T-helper 2 cell treated with Interferon-gamma antibody and Interleukin-4, amounts not matched to agents 5 μg/mL and 100 μg/mL, for 36 hours (primary cell): ENCODE measurements around the gene MTG2.

ENCODE experiments used
- DNase-seq: peaks from one replicate; pipeline ENCODE4 v3.0.0; 2021; ENCODE audit warnings: low spot score
- H3K27ac Mint-ChIP-seq: one replicate; pipeline ENCODE4 v1.8.0; 2021; ENCODE audit warnings: mild to moderate bottlenecking, mixed read lengths
- H3K27me3 Mint-ChIP-seq: one replicate; pipeline ENCODE4 v1.8.0; 2021; ENCODE audit warnings: low read depth, mixed read lengths
- H3K36me3 Mint-ChIP-seq: one replicate; pipeline ENCODE4 v1.8.0; 2021; ENCODE audit warnings: low read depth, mixed read lengths
- H3K4me1 Mint-ChIP-seq: one replicate; pipeline ENCODE4 v1.8.0; 2021; ENCODE audit warnings: low read depth, mixed read lengths
- H3K4me3 Mint-ChIP-seq: one replicate; pipeline ENCODE4 v1.8.0; 2022; ENCODE audit warnings: mild to moderate bottlenecking, moderate library complexity, mixed read lengths
- H3K9me3 Mint-ChIP-seq: one replicate; pipeline ENCODE4 v1.8.0; 2021; ENCODE audit warnings: mixed read lengths

MTG2 gene

GRCh38 chr20:62225820-62226635 is 43.2 kb downstream of the MTG2 start:
- Mint-ChIP-seq H3K27me3 (peaks cover 6% of the 10 kb centered on the region), H3K9me3 (no peaks in the 10 kb centered on the region), H3K27ac (no peak overlapping the region), H3K4me3 (no peak overlapping the region), H3K4me1 (no peaks in the 10 kb centered on the region), H3K36me3 (no peaks in the 10 kb centered on the region)
- DNase-seq, result no peak

DNA sequence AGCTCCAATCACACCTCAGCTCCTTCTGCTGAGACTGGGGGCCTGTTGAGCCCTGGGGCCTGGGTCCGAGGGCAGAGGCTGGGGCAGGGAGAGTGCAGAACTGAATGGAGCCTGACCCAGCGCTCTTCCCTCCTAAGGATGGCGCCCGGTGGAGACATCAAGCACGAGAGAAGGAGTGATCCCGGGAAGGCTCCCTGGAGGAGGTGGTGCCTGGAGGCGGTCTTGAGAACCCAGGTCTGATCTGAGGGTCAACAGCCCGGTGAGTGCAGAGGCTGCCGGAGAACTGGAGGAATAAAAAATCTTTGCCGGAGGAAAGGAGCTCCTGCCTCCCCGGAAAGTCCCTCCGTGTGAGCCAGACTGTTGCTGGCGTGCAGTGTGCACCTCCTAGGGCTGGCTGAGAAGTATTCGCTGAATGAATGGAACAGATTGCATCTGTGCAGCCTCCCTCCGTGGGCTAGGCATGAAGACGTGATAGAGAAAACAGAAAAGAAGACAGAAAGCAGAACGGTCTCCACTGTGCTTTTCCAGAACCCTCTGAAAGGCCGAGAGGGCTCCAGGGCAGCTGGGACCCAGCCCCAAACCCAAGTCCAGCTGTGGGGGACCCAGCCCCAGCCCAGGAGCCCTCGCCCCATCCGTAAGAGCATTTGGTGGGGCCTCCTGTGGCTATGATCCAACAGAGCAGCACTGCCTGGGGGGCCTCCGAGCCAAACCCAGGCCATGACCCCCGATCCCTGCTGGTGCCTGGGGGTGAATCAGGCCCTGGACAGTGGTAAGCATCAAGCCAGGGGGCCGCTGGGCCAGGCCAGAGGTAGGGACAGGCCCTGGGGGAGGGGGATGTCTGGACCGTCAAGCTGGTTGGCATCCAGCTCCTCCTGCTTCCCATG is 44.1 kb downstream of the MTG2 start:
- no peak for DNase-seq
- H3K9me3 Mint-ChIP-seq, result no peaks in the 10 kb centered on the region
- H3K4me1 Mint-ChIP-seq, result no peaks in the 10 kb centered on the region
- no peaks in the 10 kb centered on the region for H3K36me3 Mint-ChIP-seq
- H3K27me3 Mint-ChIP-seq, result no peaks in the 10 kb centered on the region
- H3K4me3 Mint-ChIP-seq, result no peak overlapping the region
- H3K27ac Mint-ChIP-seq, result no peak overlapping the region

DNA sequence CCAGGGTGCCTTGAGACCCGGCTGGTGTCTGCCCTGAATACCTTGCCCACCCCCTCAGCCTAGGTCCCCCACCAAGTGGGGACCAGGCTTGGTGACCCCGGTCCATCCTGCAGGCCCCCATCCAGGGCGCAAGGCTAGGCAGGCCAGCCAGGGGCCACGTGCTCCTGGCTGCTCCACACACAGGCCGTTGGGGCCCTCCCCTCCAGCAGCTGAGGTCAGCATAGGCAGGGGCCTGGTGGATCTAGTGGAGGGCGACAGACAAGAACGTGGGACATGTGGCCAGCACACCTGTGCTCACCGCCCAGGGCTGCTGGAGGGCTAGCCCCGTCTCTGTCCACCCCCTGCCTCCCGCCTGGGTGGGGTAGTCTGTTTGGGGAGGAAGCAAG is 44.8 kb downstream of the MTG2 start:
- Mint-ChIP-seq H3K36me3 (no peaks in the 10 kb centered on the region), H3K27ac (no peak overlapping the region), H3K27me3 (no peaks in the 10 kb centered on the region), H3K9me3 (no peaks in the 10 kb centered on the region), H3K4me1 (no peaks in the 10 kb centered on the region), H3K4me3 (no peak overlapping the region)
- DNase-seq, result no peak

DNA sequence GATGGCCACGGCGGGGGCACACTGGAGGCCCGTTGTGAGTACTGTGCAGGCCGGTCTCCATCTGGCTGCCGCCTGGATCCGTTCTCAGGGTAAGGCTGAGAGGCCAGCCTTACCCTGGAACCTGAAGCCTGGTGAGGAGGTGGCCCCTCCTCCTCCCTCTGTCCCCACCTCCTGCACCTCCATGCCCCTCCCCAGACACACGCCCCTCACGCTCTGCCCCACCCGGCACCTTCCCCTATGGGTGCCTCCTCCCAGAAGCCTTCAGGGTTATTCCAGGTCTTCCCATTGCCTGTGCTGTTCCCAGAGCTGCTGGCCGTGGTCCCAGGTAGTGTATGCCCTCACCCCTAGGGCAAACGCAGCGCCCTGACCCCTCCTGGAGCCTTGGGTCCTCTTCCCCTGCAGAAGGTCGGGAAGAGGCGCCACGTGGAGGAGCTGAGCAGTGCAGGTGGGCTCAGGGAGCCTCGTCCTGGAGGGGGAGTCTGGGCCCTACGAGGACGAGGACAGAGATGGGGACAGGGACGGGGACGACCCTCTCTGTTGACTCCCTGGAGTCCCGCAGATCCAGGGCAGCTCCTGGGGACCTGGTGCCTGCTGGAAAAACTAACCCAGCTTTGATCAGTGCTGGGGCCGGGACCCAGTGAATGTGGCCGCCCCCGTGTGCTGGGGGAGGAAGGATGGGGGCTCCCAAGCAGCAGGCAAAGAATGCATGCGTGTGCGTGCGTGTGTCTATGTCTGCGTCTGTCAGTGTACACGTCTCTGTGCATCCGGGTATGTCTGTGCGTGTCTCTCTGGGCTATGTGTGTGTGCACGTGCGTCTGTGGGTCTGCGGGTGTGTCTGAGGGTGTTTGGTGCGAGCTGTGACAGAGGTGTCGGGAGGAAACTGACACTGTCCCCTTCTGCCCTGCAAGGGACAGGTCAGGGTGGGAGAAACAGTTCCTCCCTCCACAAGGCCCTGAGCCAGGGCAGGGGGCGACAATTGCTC is 45.4 kb downstream of the MTG2 start:
- Mint-ChIP-seq H3K4me3 (no peak overlapping the region), H3K9me3 (no peaks in the 10 kb centered on the region), H3K4me1 (no peaks in the 10 kb centered on the region), H3K36me3 (no peaks in the 10 kb centered on the region), H3K27ac (no peak overlapping the region), H3K27me3 (no peaks in the 10 kb centered on the region)
- no peak for DNase-seq

DNA sequence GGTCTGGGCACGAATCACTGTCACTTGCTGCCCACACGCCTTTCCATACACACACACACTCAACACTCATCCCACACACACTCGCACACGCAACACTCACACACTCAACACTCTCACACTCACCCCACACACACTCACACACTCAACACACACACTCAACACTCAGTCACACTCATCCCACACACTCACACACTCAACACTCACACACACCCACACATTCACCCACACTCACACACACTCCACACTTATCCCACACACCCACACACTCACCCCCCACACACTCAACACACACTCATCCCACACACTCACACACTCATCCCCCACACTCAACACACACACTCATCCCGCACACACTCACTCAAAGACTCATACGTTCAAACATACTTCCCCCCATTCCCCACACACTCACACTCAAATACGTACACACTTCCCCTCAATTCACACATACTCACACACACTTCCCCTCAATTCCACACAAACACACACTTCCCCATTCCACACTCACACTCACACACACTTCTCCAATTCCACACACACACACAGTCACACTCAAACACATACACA is 46.2 kb downstream of the MTG2 start:
- Mint-ChIP-seq H3K36me3 (no peaks in the 10 kb centered on the region), H3K9me3 (no peaks in the 10 kb centered on the region), H3K27ac (no peak overlapping the region), H3K27me3 (no peaks in the 10 kb centered on the region), H3K4me1 (no peaks in the 10 kb centered on the region), H3K4me3 (no peak overlapping the region)
- DNase-seq, result no peak

- no peaks in the 10 kb centered on the region for H3K4me1 Mint-ChIP-seq
- no peak overlapping the region for H3K27ac Mint-ChIP-seq
- no peaks in the 10 kb centered on the region for H3K9me3 Mint-ChIP-seq
- no peak overlapping the region for H3K4me3 Mint-ChIP-seq
- no peak for DNase-seq
- H3K27me3 Mint-ChIP-seq, result no peaks in the 10 kb centered on the region
- H3K36me3 Mint-ChIP-seq, result no peaks in the 10 kb centered on the region
Measured at GRCh38 chr20:62229667-62230066, 46.8 kb downstream of the MTG2 start.

GRCh38 chr20:62230276-62230675 is 47.4 kb downstream of the MTG2 start:
- no peaks in the 10 kb centered on the region for H3K36me3 Mint-ChIP-seq
- H3K9me3 Mint-ChIP-seq, result no peaks in the 10 kb centered on the region
- H3K4me3 Mint-ChIP-seq, result no peak overlapping the region
- no peak for DNase-seq
- H3K27ac Mint-ChIP-seq, result no peak overlapping the region
- H3K4me1 Mint-ChIP-seq, result no peaks in the 10 kb centered on the region
- H3K27me3 Mint-ChIP-seq, result no peaks in the 10 kb centered on the region

- Mint-ChIP-seq H3K27me3 (no peaks in the 10 kb centered on the region), H3K4me1 (no peaks in the 10 kb centered on the region), H3K9me3 (no peaks in the 10 kb centered on the region), H3K4me3 (no peak overlapping the region), H3K36me3 (no peaks in the 10 kb centered on the region), H3K27ac (no peak overlapping the region)
- no peak for DNase-seq
Measured at GRCh38 chr20:62230696-62231095, 47.9 kb downstream of the MTG2 start.

DNA sequence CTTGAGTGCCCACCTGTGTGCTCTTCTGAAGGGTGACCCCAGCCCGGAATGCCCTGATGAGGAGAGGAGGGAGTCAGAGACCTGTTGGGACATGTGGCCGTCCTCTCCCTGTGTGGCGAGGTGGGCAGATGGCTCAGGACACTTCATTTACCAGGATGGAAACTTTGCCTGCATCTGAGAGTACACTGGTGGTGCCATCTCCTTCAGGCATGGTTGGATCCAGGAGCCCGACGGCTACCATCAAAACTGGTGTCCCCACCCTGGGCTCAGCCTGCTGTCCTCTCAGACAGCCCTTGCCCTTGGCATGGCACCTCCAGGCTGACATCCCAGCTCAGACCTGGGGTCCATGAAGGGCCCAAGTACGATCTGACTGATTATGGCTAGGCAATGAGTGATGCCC is 48.5 kb downstream of the MTG2 start:
- no peak overlapping the region for H3K4me3 Mint-ChIP-seq
- H3K9me3 Mint-ChIP-seq, result no peaks in the 10 kb centered on the region
- no peak overlapping the region for H3K27ac Mint-ChIP-seq
- DNase-seq, result no peak
- H3K36me3 Mint-ChIP-seq, result no peaks in the 10 kb centered on the region
- H3K27me3 Mint-ChIP-seq, result no peaks in the 10 kb centered on the region
- no peaks in the 10 kb centered on the region for H3K4me1 Mint-ChIP-seq

GRCh38 chr20:62232194-62232593 is 49.4 kb downstream of the MTG2 start:
- Mint-ChIP-seq H3K4me3 (no peak overlapping the region), H3K27ac (no peak overlapping the region), H3K36me3 (no peaks in the 10 kb centered on the region), H3K9me3 (no peaks in the 10 kb centered on the region), H3K27me3 (no peaks in the 10 kb centered on the region), H3K4me1 (no peaks in the 10 kb centered on the region)
- no peak for DNase-seq

- Mint-ChIP-seq H3K27ac (no peak overlapping the region), H3K9me3 (no peaks in the 10 kb centered on the region), H3K27me3 (no peaks in the 10 kb centered on the region), H3K4me1 (peaks cover 5% of the 10 kb centered on the region), H3K4me3 (no peak overlapping the region), H3K36me3 (no peaks in the 10 kb centered on the region)
- DNase-seq, result no peak
Measured at GRCh38 chr20:62232770-62233645, 50.2 kb downstream of the MTG2 start.

DNA sequence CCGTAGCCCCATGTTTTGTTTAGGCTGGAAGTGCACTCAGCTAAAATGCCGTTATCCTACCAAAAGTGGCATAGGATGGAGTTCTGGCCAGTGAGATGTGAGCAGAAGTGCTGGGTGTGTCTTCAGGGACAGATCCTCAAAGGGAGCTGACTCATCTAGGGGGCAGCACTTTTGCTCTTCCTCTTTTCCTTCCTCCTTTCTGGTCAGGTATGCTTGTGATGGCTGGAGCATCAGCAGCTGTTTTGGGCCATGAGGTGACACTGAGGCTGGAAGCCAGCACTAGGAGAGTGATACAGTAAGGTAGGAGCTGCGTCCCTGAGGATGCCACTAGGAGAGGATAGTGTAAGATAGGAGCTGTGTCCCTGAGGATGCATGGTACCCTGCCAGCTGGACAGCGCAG is 50.9 kb downstream of the MTG2 start:
- H3K36me3 Mint-ChIP-seq, result no peaks in the 10 kb centered on the region
- H3K27ac Mint-ChIP-seq, result no peak overlapping the region
- no peaks in the 10 kb centered on the region for H3K9me3 Mint-ChIP-seq
- DNase-seq, result no peak
- H3K4me1 Mint-ChIP-seq, result peaks cover 6% of the 10 kb centered on the region
- H3K4me3 Mint-ChIP-seq, result no peak overlapping the region
- no peaks in the 10 kb centered on the region for H3K27me3 Mint-ChIP-seq

GRCh38 chr20:62234339-62234738 is 51.5 kb downstream of the MTG2 start:
- no peaks in the 10 kb centered on the region for H3K9me3 Mint-ChIP-seq
- no peaks in the 10 kb centered on the region for H3K36me3 Mint-ChIP-seq
- peaks cover 8% of the 10 kb centered on the region for H3K4me1 Mint-ChIP-seq
- H3K4me3 Mint-ChIP-seq, result no peak overlapping the region
- H3K27me3 Mint-ChIP-seq, result no peaks in the 10 kb centered on the region
- DNase-seq, result no peak
- H3K27ac Mint-ChIP-seq, result no peak overlapping the region
